ENCODE measurements around the gene PUDP.
"Not testable (repeated sequence)": the region's sequence is repeated elsewhere in the genome, so short reads cannot be mapped to it uniquely, and the experiment has no call there.

Gene PUDP

GRCh38 chrX:7050271-7050670 lies 97.7 kb downstream of the PUDP start:
- no peaks in the 10 kb centered on the region for H3K9me3 ChIP-seq (ENCODE audit: control insufficient read depth in 1 of 2, low read length in 2 of 2)
- no peak overlapping the region for H3K4me3 ChIP-seq (ENCODE audit: low read depth in 1 of 2, low read length in 2 of 2)
- H3K27ac ChIP-seq (ENCODE audit: low read depth, low read length) = no peak overlapping the region
- no peak overlapping the region for H3K9ac ChIP-seq (ENCODE audit: low read depth in 1 of 2, low read length in 2 of 2)
- H3K4me1 ChIP-seq (ENCODE audit: control insufficient read depth in 1 of 2, insufficient read depth in 2 of 2, low read length in 2 of 2) = peaks cover 0 to 2% of the 10 kb centered on the region in 2 donors
- peaks cover 3 to 15% of the 10 kb centered on the region in 2 donors for H3K36me3 ChIP-seq (ENCODE audit: control insufficient read depth in 1 of 2, insufficient read depth in 2 of 2, low read length in 2 of 2)
- H3K27me3 ChIP-seq (ENCODE audit: control insufficient read depth in 1 of 2, insufficient read depth in 2 of 2, low read length in 2 of 2) = no peaks in the 10 kb centered on the region

DNA sequence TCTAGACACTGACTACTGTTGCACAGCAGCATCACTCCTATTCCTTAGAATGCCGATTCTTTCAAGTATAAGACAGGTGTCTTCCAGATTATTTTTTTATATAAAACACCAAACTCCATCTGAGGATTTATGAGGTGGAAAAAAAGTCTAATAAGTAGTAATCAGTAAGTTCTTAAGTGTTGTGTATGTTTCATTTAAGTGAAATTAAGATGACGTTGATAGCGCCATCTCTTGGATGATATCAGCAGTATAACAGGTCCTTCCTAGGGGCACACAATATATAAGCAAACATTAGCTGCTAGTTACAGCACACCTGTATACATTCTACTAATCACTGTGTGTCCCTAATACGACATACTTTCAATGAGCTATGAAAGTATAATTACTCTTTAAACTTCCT lies 100.0 kb downstream of the PUDP start:
- Histone ChIP-seq H3K9ac (ENCODE audit: low read depth in 1 of 2, low read length in 2 of 2) (no peak overlapping the region), H3K9me3 (ENCODE audit: control insufficient read depth in 1 of 2, low read length in 2 of 2) (no peaks in the 10 kb centered on the region), H3K27me3 (ENCODE audit: control insufficient read depth in 1 of 2, insufficient read depth in 2 of 2, low read length in 2 of 2) (no peaks in the 10 kb centered on the region)

GRCh38 chrX:7045238-7045955 lies 102.6 kb downstream of the PUDP start:
- Histone ChIP-seq H3K9ac (ENCODE audit: low read depth in 1 of 2, low read length in 2 of 2) (no peak overlapping the region), H3K9me3 (ENCODE audit: control insufficient read depth in 1 of 2, low read length in 2 of 2) (no peaks in the 10 kb centered on the region), H3K4me1 (ENCODE audit: control insufficient read depth in 1 of 2, insufficient read depth in 2 of 2, low read length in 2 of 2) (peaks cover 0 to 3% of the 10 kb centered on the region in 2 donors), H3K27ac (ENCODE audit: low read depth, low read length) (no peak overlapping the region), H3K4me3 (ENCODE audit: low read depth in 1 of 2, low read length in 2 of 2) (no peak overlapping the region), H3K27me3 (ENCODE audit: control insufficient read depth in 1 of 2, insufficient read depth in 2 of 2, low read length in 2 of 2) (no peaks in the 10 kb centered on the region), H3K36me3 (ENCODE audit: control insufficient read depth in 1 of 2, insufficient read depth in 2 of 2, low read length in 2 of 2) (peaks cover 3 to 10% of the 10 kb centered on the region in 2 donors)

More for the DNA sequence above, 100.0 kb downstream of the PUDP start:
- Histone ChIP-seq H3K4me3 (ENCODE audit: low read depth in 1 of 2, low read length in 2 of 2) (no peak overlapping the region), H3K4me1 (ENCODE audit: control insufficient read depth in 1 of 2, insufficient read depth in 2 of 2, low read length in 2 of 2) (peaks cover 0 to 3% of the 10 kb centered on the region in 2 donors), H3K27ac (ENCODE audit: low read depth, low read length) (no peak overlapping the region), H3K36me3 (ENCODE audit: control insufficient read depth in 1 of 2, insufficient read depth in 2 of 2, low read length in 2 of 2) (peaks cover 3 to 15% of the 10 kb centered on the region in 2 donors)

GRCh38 chrX:7043796-7044433 lies 104.0 kb downstream of the PUDP start:
- not testable (repeated sequence) for H3K27ac ChIP-seq (ENCODE audit: low read depth, low read length); H3K4me3 ChIP-seq (ENCODE audit: low read depth in 1 of 2, low read length in 2 of 2); H3K9me3 ChIP-seq (ENCODE audit: control insufficient read depth in 1 of 2, low read length in 2 of 2); H3K4me1 ChIP-seq (ENCODE audit: control insufficient read depth in 1 of 2, insufficient read depth in 2 of 2, low read length in 2 of 2); H3K27me3 ChIP-seq (ENCODE audit: control insufficient read depth in 1 of 2, insufficient read depth in 2 of 2, low read length in 2 of 2); H3K36me3 ChIP-seq (ENCODE audit: control insufficient read depth in 1 of 2, insufficient read depth in 2 of 2, low read length in 2 of 2); H3K9ac ChIP-seq (ENCODE audit: low read depth in 1 of 2, low read length in 2 of 2)

DNA sequence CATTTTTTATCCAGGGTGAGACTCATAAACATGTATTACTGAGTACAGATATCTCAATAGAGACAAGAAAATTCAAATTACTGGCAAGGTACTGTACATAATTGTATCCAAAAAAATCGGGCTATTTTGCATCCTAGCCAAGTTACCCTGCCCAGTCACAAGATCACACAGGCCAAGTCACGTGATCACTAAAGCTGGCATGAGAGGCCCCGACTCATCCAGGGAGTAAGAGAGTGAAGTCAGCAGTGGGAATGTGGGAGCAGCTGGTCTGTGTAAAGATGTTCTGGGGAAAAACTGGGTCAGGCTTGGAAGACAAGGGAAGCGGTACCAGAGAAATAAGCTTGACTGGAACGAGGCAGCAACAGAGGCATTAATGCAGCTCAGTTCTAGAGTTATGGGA lies 119.7 kb downstream of the PUDP start:
- Histone ChIP-seq H3K9me3 (ENCODE audit: control insufficient read depth in 1 of 2, low read length in 2 of 2) (no peaks in the 10 kb centered on the region), H3K4me1 (ENCODE audit: control insufficient read depth in 1 of 2, insufficient read depth in 2 of 2, low read length in 2 of 2) (no peaks in the 10 kb centered on the region), H3K27ac (ENCODE audit: low read depth, low read length) (no peak overlapping the region), H3K36me3 (ENCODE audit: control insufficient read depth in 1 of 2, insufficient read depth in 2 of 2, low read length in 2 of 2) (no peaks in the 10 kb centered on the region), H3K9ac (ENCODE audit: low read depth in 1 of 2, low read length in 2 of 2) (no peak overlapping the region), H3K27me3 (ENCODE audit: control insufficient read depth in 1 of 2, insufficient read depth in 2 of 2, low read length in 2 of 2) (no peaks in the 10 kb centered on the region), H3K4me3 (ENCODE audit: low read depth in 1 of 2, low read length in 2 of 2) (no peak overlapping the region)

GRCh38 chrX:7027071-7027470 lies 120.9 kb downstream of the PUDP start:
- Histone ChIP-seq H3K36me3 (ENCODE audit: control insufficient read depth in 1 of 2, insufficient read depth in 2 of 2, low read length in 2 of 2) (no peaks in the 10 kb centered on the region), H3K4me1 (ENCODE audit: control insufficient read depth in 1 of 2, insufficient read depth in 2 of 2, low read length in 2 of 2) (no peaks in the 10 kb centered on the region), H3K27ac (ENCODE audit: low read depth, low read length) (no peak overlapping the region), H3K27me3 (ENCODE audit: control insufficient read depth in 1 of 2, insufficient read depth in 2 of 2, low read length in 2 of 2) (no peaks in the 10 kb centered on the region), H3K9me3 (ENCODE audit: control insufficient read depth in 1 of 2, low read length in 2 of 2) (no peaks in the 10 kb centered on the region), H3K9ac (ENCODE audit: low read depth in 1 of 2, low read length in 2 of 2) (no peak overlapping the region), H3K4me3 (ENCODE audit: low read depth in 1 of 2, low read length in 2 of 2) (no peak overlapping the region)

GRCh38 chrX:7026365-7026764 lies 121.6 kb downstream of the PUDP start:
- not testable (repeated sequence) for H3K4me1 ChIP-seq (ENCODE audit: control insufficient read depth in 1 of 2, insufficient read depth in 2 of 2, low read length in 2 of 2); H3K9me3 ChIP-seq (ENCODE audit: control insufficient read depth in 1 of 2, low read length in 2 of 2); H3K27me3 ChIP-seq (ENCODE audit: control insufficient read depth in 1 of 2, insufficient read depth in 2 of 2, low read length in 2 of 2); H3K27ac ChIP-seq (ENCODE audit: low read depth, low read length); H3K4me3 ChIP-seq (ENCODE audit: low read depth in 1 of 2, low read length in 2 of 2); H3K36me3 ChIP-seq (ENCODE audit: control insufficient read depth in 1 of 2, insufficient read depth in 2 of 2, low read length in 2 of 2); H3K9ac ChIP-seq (ENCODE audit: low read depth in 1 of 2, low read length in 2 of 2)

DNA sequence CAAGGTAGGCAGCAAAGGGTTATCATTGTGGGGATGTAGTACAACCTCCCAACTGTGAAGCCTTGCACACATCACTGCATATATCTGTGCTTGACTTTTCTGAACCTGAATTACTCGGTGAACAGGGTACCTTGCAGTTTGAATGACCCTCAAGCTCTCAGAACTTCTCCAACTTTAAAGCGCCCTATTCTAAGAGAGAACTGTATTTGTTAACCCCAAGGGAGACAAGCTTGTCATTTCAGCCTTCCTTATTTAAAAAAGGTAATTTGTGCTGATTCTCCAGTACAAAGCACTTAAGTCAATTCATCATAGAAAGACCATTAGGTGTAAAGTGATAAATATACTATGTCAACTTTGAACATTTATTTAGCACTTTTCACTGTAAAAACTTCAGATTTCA lies 122.5 kb downstream of the PUDP start:
- Histone ChIP-seq H3K4me1 (ENCODE audit: control insufficient read depth in 1 of 2, insufficient read depth in 2 of 2, low read length in 2 of 2) (no peaks in the 10 kb centered on the region), H3K27me3 (ENCODE audit: control insufficient read depth in 1 of 2, insufficient read depth in 2 of 2, low read length in 2 of 2) (no peaks in the 10 kb centered on the region), H3K9ac (ENCODE audit: low read depth in 1 of 2, low read length in 2 of 2) (no peak overlapping the region), H3K9me3 (ENCODE audit: control insufficient read depth in 1 of 2, low read length in 2 of 2) (no peaks in the 10 kb centered on the region), H3K36me3 (ENCODE audit: control insufficient read depth in 1 of 2, insufficient read depth in 2 of 2, low read length in 2 of 2) (no peaks in the 10 kb centered on the region), H3K27ac (ENCODE audit: low read depth, low read length) (no peak overlapping the region), H3K4me3 (ENCODE audit: low read depth in 1 of 2, low read length in 2 of 2) (no peak overlapping the region)

DNA sequence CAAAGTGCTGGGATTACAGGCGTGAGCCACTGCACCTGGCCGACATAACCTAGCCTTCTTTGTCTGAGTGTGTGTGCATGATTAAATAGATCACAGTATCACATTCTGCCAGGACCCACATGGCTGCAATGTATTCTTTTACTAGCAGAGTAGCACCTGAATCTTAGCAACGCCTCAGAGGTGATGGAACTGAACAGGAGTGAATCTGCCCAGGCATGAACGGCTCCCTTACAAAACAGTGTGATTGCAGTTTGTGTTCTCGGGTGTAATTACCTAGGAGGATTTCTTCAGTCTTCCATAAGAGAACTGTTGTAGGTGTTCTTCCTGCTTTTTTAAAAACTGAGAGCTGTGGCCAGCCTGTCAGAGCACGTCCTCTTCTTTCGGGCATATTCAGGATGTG lies 123.1 kb downstream of the PUDP start:
- Histone ChIP-seq H3K36me3 (ENCODE audit: control insufficient read depth in 1 of 2, insufficient read depth in 2 of 2, low read length in 2 of 2) (no peaks in the 10 kb centered on the region), H3K27ac (ENCODE audit: low read depth, low read length) (no peak overlapping the region), H3K9me3 (ENCODE audit: control insufficient read depth in 1 of 2, low read length in 2 of 2) (no peaks in the 10 kb centered on the region), H3K9ac (ENCODE audit: low read depth in 1 of 2, low read length in 2 of 2) (no peak overlapping the region), H3K4me1 (ENCODE audit: control insufficient read depth in 1 of 2, insufficient read depth in 2 of 2, low read length in 2 of 2) (no peaks in the 10 kb centered on the region), H3K4me3 (ENCODE audit: low read depth in 1 of 2, low read length in 2 of 2) (no peak overlapping the region), H3K27me3 (ENCODE audit: control insufficient read depth in 1 of 2, insufficient read depth in 2 of 2, low read length in 2 of 2) (no peaks in the 10 kb centered on the region)

DNA sequence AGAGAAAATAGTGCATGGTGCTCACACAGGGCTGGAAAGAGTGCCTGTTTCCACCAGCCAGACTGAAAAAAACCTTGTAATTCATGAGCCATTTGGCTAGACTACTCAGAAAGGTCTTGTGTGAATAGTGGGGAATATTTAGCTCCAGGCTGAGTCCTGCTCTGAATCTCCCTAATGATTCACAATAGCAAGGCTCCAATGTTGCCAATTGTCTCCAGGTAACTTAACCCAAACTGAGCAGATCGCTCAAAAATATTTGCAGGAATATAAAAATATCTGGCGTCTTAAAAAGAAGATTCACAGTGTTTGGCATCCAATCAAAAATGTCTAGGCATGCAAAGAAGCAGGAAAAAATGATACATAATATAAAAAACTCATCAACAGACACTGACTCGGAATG lies 125.0 kb downstream of the PUDP start:
- H3K36me3 ChIP-seq (ENCODE audit: control insufficient read depth in 1 of 2, insufficient read depth in 2 of 2, low read length in 2 of 2); H3K9me3 ChIP-seq (ENCODE audit: control insufficient read depth in 1 of 2, low read length in 2 of 2); H3K4me3 ChIP-seq (ENCODE audit: low read depth in 1 of 2, low read length in 2 of 2); H3K9ac ChIP-seq (ENCODE audit: low read depth in 1 of 2, low read length in 2 of 2); H3K27ac ChIP-seq (ENCODE audit: low read depth, low read length); H3K4me1 ChIP-seq (ENCODE audit: control insufficient read depth in 1 of 2, insufficient read depth in 2 of 2, low read length in 2 of 2); H3K27me3 ChIP-seq (ENCODE audit: control insufficient read depth in 1 of 2, insufficient read depth in 2 of 2, low read length in 2 of 2): not testable (repeated sequence)

Data from duodenal mucosa (tissue), 2 donors.